ENCODE measurements around the gene ATG13. TPM values are rescaled to one million over a fixed set of nuclear protein-coding genes. Genes with fewer than 3 reads are reported as not detected.
A peak's percentile ranks its signal among the peaks of the same experiment; 100 is the strongest.

ATG13 gene
- total RNA-seq, 1 donor from 2014 or later: 36.9 TPM

GRCh38 chr11:46692450-46692849 lies 75.1 kb downstream of the ATG13 start:
- H3K36me3 ChIP-seq (ENCODE audit: control insufficient read depth, insufficient read depth, low read length): peaks cover 26% of the 10 kb centered on the region
- DNase-seq (ENCODE audit: low read depth) (no peak), FAIRE-seq (no peak)
- no peaks in the 10 kb centered on the region for H3K27me3 ChIP-seq (ENCODE audit: control insufficient read depth, insufficient read depth, low read length)
- no peak overlapping the region for H3K4me3 ChIP-seq (ENCODE audit: low read depth, low read length)
- no peak for TF ChIP-seq CTCF (IDR thresholded peaks at IDR 0.05; ENCODE audit: insufficient read depth, low read length, severe bottlenecking)

- no peaks in the 10 kb centered on the region for H3K27me3 ChIP-seq (ENCODE audit: control insufficient read depth, insufficient read depth, low read length)
- DNase-seq (ENCODE audit: low read depth) (peak; percentile 60), FAIRE-seq (peak; percentile 52)
- no peak for TF ChIP-seq CTCF (IDR thresholded peaks at IDR 0.05; ENCODE audit: insufficient read depth, low read length, severe bottlenecking)
- no peak overlapping the region for H3K4me3 ChIP-seq (ENCODE audit: low read depth, low read length)
- H3K36me3 ChIP-seq (ENCODE audit: control insufficient read depth, insufficient read depth, low read length): peaks cover 27% of the 10 kb centered on the region
Measured at GRCh38 chr11:46693597-46694012, 76.3 kb downstream of the ATG13 start.

GRCh38 chr11:46694072-46694471 lies 76.7 kb downstream of the ATG13 start:
- Histone ChIP-seq H3K4me3 (ENCODE audit: low read depth, low read length) (no peak overlapping the region), H3K27me3 (ENCODE audit: control insufficient read depth, insufficient read depth, low read length) (no peaks in the 10 kb centered on the region), H3K36me3 (ENCODE audit: control insufficient read depth, insufficient read depth, low read length) (peaks cover 27% of the 10 kb centered on the region)
- FAIRE-seq (no peak), DNase-seq (ENCODE audit: low read depth) (no peak)
- no peak for TF ChIP-seq CTCF (IDR thresholded peaks at IDR 0.05; ENCODE audit: insufficient read depth, low read length, severe bottlenecking)

DNA sequence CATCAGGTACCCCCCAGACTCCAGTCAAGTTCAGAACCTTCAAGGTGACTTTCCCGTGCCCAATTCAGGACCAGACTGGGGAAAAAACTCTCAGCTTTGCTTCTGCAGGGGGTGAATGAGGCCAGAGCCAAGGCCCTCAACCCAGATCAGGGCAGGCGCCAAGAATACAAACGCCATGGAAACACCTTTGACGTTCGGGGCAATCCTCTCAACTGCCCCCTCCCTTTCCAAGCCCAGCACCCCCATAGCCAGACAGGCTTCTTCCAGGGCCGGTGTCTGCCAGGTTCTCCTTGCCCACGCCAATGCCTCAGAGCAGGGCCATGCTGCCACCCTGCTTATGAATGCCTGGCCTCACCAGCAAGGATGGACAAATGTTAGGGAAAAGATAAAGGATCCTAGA lies 77.3 kb downstream of the ATG13 start:
- Histone ChIP-seq H3K4me3 (ENCODE audit: low read depth, low read length) (no peak overlapping the region), H3K27me3 (ENCODE audit: control insufficient read depth, insufficient read depth, low read length) (no peaks in the 10 kb centered on the region), H3K36me3 (ENCODE audit: control insufficient read depth, insufficient read depth, low read length) (peaks cover 27% of the 10 kb centered on the region)
- FAIRE-seq (no peak), DNase-seq (ENCODE audit: low read depth) (no peak)
- TF ChIP-seq CTCF (IDR thresholded peaks at IDR 0.05; ENCODE audit: insufficient read depth, low read length, severe bottlenecking): no peak

DNA sequence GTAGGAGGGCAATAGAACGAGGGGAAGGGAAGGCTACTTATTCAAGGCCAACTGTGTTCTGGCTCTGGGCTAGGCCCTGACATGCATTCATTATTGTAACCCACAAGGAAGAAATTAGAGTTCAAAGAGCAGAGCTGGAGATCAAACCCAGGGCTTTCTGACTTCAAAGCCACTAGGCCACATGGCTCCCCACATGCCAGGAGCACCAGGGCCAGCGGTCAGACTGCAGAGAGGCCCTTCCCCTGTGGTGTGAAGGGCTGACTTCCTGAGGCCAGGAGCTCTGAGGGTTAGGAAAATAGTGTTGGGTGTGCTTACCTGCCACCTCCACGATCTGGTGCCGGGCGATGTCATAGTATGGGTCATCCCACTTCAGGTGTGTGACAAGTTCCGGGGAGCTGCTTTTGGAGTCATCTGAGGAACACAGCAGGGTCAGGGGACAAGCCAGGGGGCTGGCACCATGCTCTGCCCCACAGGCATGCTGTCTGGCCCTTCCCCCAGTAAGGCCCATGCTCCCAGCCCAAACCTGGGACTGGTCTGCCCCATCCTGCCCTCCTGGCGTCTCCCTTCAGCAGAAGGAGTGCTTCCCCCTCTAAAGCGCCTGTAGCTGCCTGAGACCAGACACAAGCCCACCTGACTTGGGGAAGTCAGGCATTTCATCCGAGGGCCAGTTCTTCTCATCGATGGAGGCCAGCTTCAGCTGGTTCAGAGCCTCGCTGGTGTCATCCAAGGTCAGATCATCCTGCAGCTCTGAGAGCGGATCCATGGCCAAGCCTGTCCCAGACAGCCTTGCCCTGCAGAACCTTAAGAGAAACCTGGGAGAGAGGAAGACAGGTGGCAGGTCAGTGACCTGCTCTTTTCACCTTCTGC lies 78.2 kb downstream of the ATG13 start:
- Histone ChIP-seq H3K36me3 (ENCODE audit: control insufficient read depth, insufficient read depth, low read length) (peaks cover 27% of the 10 kb centered on the region), H3K4me3 (ENCODE audit: low read depth, low read length) (no peak overlapping the region), H3K27me3 (ENCODE audit: control insufficient read depth, insufficient read depth, low read length) (no peaks in the 10 kb centered on the region)
- FAIRE-seq: no peak
- no peak for TF ChIP-seq CTCF (IDR thresholded peaks at IDR 0.05; ENCODE audit: insufficient read depth, low read length, severe bottlenecking)
- DNase-seq (ENCODE audit: low read depth): no peak

- H3K36me3 ChIP-seq (ENCODE audit: control insufficient read depth, insufficient read depth, low read length): peaks cover 27% of the 10 kb centered on the region
- TF ChIP-seq CTCF (IDR thresholded peaks at IDR 0.05; ENCODE audit: insufficient read depth, low read length, severe bottlenecking): no peak
- no peak for FAIRE-seq
Measured at GRCh38 chr11:46696212-46696558, 78.8 kb downstream of the ATG13 start.

More at GRCh38 chr11:46696212-46696558, 78.8 kb downstream of the ATG13 start:
- Histone ChIP-seq H3K27me3 (ENCODE audit: control insufficient read depth, insufficient read depth, low read length) (no peaks in the 10 kb centered on the region), H3K4me3 (ENCODE audit: low read depth, low read length) (no peak overlapping the region)
- no peak for DNase-seq (ENCODE audit: low read depth)
